HCT116 (cell line): Measurements from ENCODE around the gene RNF208. TPM values are rescaled to one million over a fixed set of nuclear protein-coding genes. Genes with fewer than 3 reads are reported as not detected.

Source experiments
- ATAC-seq: fragments of 200-7000 bp; cut with Tn5 transposase; 2 replicates; pipeline ENCODE4 v1.9.1; 2020; ENCODE audit warnings: mild to moderate bottlenecking, moderate library complexity
- BruUV-seq: library from RNA; stranded (reverse); fragments of 400-500 nt; replicated peaks from 2 replicates; lab custom pipeline; 2021; lab: Mats Ljungman, UMichigan
- CTCF ChIA-PET: fragments of 300-600 bp; sonication (Branson Sonifier 250); formaldehyde crosslinking; loops from one replicate; lab custom pipeline; 2021; ENCODE audit warnings: antibody characterized with exemption; lab: Charles Lee
- POLR2A ChIA-PET: fragments of 300-600, 350-600 bp; sonication (Branson Sonifier 250); formaldehyde crosslinking; loops from one replicate; lab custom pipeline; 2021; ENCODE audit warnings: antibody characterized with exemption; lab: Charles Lee
- RAD21 ChIA-PET, 2 experiments: fragments of 300-600 bp; sonication (Branson Sonifier 250); formaldehyde crosslinking; loops; one replicate each; lab custom pipeline; 2023; ENCODE audit warnings: low total read pairs in 2 of 2; ENCODE audit not compliant: uncharacterized antibody in 2 of 2, unreplicated experiment in 2 of 2, low non-redundant PET in 1 of 2; lab: Charles Lee
- DNase-seq: peaks from one replicate; pipeline ENCODE4 v3.0.0-alpha.2; 2010; ENCODE audit warnings: low read depth, low spot score
- H2AFZ ChIP-seq: fragments of 200-600 bp; shearing (Covaris generic), sonication (generic); 2 replicates; pipeline ENCODE4 v1.6.1; 2017; ENCODE audit warnings: low read depth, mixed run types, mixed read lengths, antibody characterized with exemption, low read length; ENCODE audit not compliant: poor library complexity, severe bottlenecking
- H3K27ac ChIP-seq: 2 replicates; pipeline ENCODE4 v1.5.1; 2012; ENCODE audit warnings: low read depth, low read length
- H3K27me3 ChIP-seq: fragments of 200-600 bp; sonication (generic); 2 replicates; pipeline ENCODE4 v1.6.1; 2016; ENCODE audit warnings: mixed run types, low read length, mixed read lengths; ENCODE audit not compliant: insufficient read depth
- H3K36me3 ChIP-seq, 2 experiments: fragments of 200-500 bp in 1 of 2; fragments of 200-600 bp in 1 of 2; sonication (Bioruptor generic) in 1 of 2; sonication (generic) in 1 of 2; 2 replicates each; pipeline versions ENCODE4 v1.5.1 to v1.6.1; 2014 to 2016; ENCODE audit warnings: low read length in 2 of 2, inconsistent platforms in 1 of 2, mixed read lengths in 1 of 2, mixed run types in 1 of 2; ENCODE audit not compliant: insufficient read depth in 2 of 2, control insufficient read depth in 1 of 2
- H3K4me1 ChIP-seq, 2 experiments: fragments of 200-600 bp in 1 of 2; sonication (generic) in 1 of 2; 2 replicates each; pipeline versions ENCODE4 v1.5.1 to v1.6.1; 2012 to 2017; ENCODE audit warnings: low read length in 2 of 2, inconsistent platforms in 1 of 2, mild to moderate bottlenecking in 1 of 2, mixed read lengths in 1 of 2, mixed run types in 1 of 2, moderate library complexity in 1 of 2; ENCODE audit not compliant: insufficient read depth in 2 of 2, control insufficient read depth in 1 of 2
- H3K4me2 ChIP-seq: fragments of 200-600 bp; sonication (generic); 2 replicates; pipeline ENCODE4 v1.6.1; 2017; ENCODE audit warnings: mixed run types, low read length, mixed read lengths
- H3K4me3 ChIP-seq, 2 experiments: fragments of 200-600 bp in 1 of 2; sonication (generic) in 1 of 2; replicated peaks in 1 of 2; 2 replicates each; pipeline ENCODE4 v1.5.1; 2011 to 2016; ENCODE audit warnings: low read length in 2 of 2, control low read depth in 1 of 2, low read depth in 1 of 2, mild to moderate bottlenecking in 1 of 2, mixed read lengths in 1 of 2, mixed run types in 1 of 2
- H3K79me2 ChIP-seq: fragments of 200-600 bp; sonication (generic); 2 replicates; pipeline ENCODE4 v1.6.1; 2017; ENCODE audit warnings: mild to moderate bottlenecking, mixed run types, low read length, moderate library complexity, mixed read lengths; ENCODE audit not compliant: insufficient read depth
- H3K9ac ChIP-seq: fragments of 200-600 bp; sonication (generic); 2 replicates; pipeline ENCODE4 v1.6.1; 2016; ENCODE audit warnings: low read length, mixed read lengths
- H3K9me2 ChIP-seq: fragments of 200-600 bp; sonication (generic), shearing (Covaris generic); 2 replicates; pipeline ENCODE4 v1.6.1; 2017; ENCODE audit warnings: mixed run types, mild to moderate bottlenecking, moderate library complexity; ENCODE audit not compliant: insufficient read depth
- H3K9me3 ChIP-seq, 2 experiments: fragments of 200-500 bp in 1 of 2; fragments of 200-600 bp in 1 of 2; sonication (Bioruptor generic) in 1 of 2; sonication (generic) in 1 of 2; 2 replicates each; pipeline ENCODE4 v1.6.1; 2014 to 2017; ENCODE audit warnings: low read length in 2 of 2, mixed read lengths in 2 of 2, inconsistent platforms in 1 of 2, low read depth in 1 of 2, mild to moderate bottlenecking in 1 of 2, mixed run types in 1 of 2, moderate library complexity in 1 of 2; ENCODE audit not compliant: control insufficient read depth in 1 of 2, insufficient read depth in 1 of 2
- H4K20me1 ChIP-seq: fragments of 200-600 bp; sonication (generic), shearing (Covaris generic); 2 replicates; pipeline ENCODE4 v1.6.1; 2017; ENCODE audit warnings: mixed run types, mild to moderate bottlenecking, moderate library complexity; ENCODE audit not compliant: insufficient read depth
- CBX3 ChIP-seq: IDR thresholded peaks from 2 replicates; pipeline ENCODE4 v1.6.1; 2012; ENCODE audit warnings: low read depth
- CTCF ChIP-seq, 3 experiments: fragments of 200-600 bp in 1 of 3; sonication (generic) in 1 of 3; IDR thresholded peaks in 2 of 3; conservative IDR thresholded peaks in 1 of 3; 2 replicates each; pipeline ENCODE4 v1.5.1; 2012 to 2017; ENCODE audit warnings: low read depth in 2 of 3, low read length in 2 of 3, antibody characterized with exemption in 1 of 3, borderline replicate concordance in 1 of 3, control low read depth in 1 of 3, mild to moderate bottlenecking in 1 of 3, mixed read lengths in 1 of 3, mixed run types in 1 of 3, moderate library complexity in 1 of 3; ENCODE audit not compliant: insufficient read depth in 1 of 3
- EGR1 ChIP-seq: IDR thresholded peaks from 2 replicates; pipeline ENCODE4 v1.6.1; 2012; ENCODE audit warnings: low read depth
- ELF1 ChIP-seq: IDR thresholded peaks from 2 replicates; pipeline ENCODE4 v1.6.1; 2012; ENCODE audit warnings: low read depth, borderline replicate concordance
- EZH2 ChIP-seq: fragments of 200-600 bp; sonication (generic); IDR thresholded peaks from 2 replicates; pipeline ENCODE4 v1.6.1; 2017; ENCODE audit warnings: antibody characterized with exemption, mixed run types
- EZH2phosphoT487 ChIP-seq: fragments of 200-600 bp; IDR thresholded peaks from 2 replicates; pipeline ENCODE4 v1.6.1; 2018; ENCODE audit warnings: antibody characterized with exemption, borderline replicate concordance
- JUND ChIP-seq: IDR thresholded peaks from 2 replicates; pipeline ENCODE4 v1.6.1; 2012
- MAX ChIP-seq: IDR thresholded peaks from 2 replicates; pipeline ENCODE4 v1.6.1; 2012
- POLR2AphosphoS5 ChIP-seq: IDR thresholded peaks from 2 replicates; pipeline ENCODE4 v1.6.1; 2011; ENCODE audit warnings: mild to moderate bottlenecking, low read depth, low read length, moderate library complexity
- SIN3A ChIP-seq: IDR thresholded peaks from 2 replicates; pipeline ENCODE4 v1.6.1; 2012; ENCODE audit warnings: low read depth
- SP1 ChIP-seq: IDR thresholded peaks from 2 replicates; pipeline ENCODE4 v1.6.1; 2012; ENCODE audit warnings: low read depth
- SRF ChIP-seq: IDR thresholded peaks from 2 replicates; pipeline ENCODE4 v1.6.1; 2012; ENCODE audit warnings: low read depth
- YY1 ChIP-seq: IDR thresholded peaks from 2 replicates; pipeline ENCODE4 v1.6.1; 2011; ENCODE audit warnings: low read length, low read depth, moderate library complexity, mild to moderate bottlenecking; ENCODE audit not compliant: insufficient replicate concordance; ENCODE audit errors: extremely low read depth
- ZBTB33 ChIP-seq: IDR thresholded peaks from 2 replicates; pipeline ENCODE4 v1.6.1; 2011; ENCODE audit warnings: mild to moderate bottlenecking, low read length, moderate library complexity; ENCODE audit not compliant: insufficient replicate concordance; ENCODE audit errors: extremely low read depth
- ZNF274 ChIP-seq: fragments of 200-500 bp; sonication (Bioruptor generic); IDR thresholded peaks from 2 replicates; pipeline ENCODE4 v1.6.1; 2014; ENCODE audit warnings: mild to moderate bottlenecking, low read depth, low read length, inconsistent platforms
- intact Hi-C: fragments of 100-400 bp; cut with micrococcal nuclease; formaldehyde crosslinking; loops from 2 replicates; pipeline ENCODE4 v1.10.0; 2022
- total RNA-seq: library from RNA; stranded (reverse); gene quantifications from one replicate; pipeline ENCODE4 v1.2.1, GENCODE V29; 2021; ENCODE audit not compliant: unreplicated experiment
- TF ChIP-seq, protein P1 (sequence below): IDR thresholded peaks from 2 replicates; pipeline ENCODE4 v1.6.1; 2012; ENCODE audit warnings: low read depth
- TF ChIP-seq, protein P2 (sequence below): IDR thresholded peaks from 2 replicates; pipeline ENCODE4 v1.6.1; 2012

Gene RNF208
- total RNA-seq, 1 experiment from 2014 or later = 26.1 TPM

DNA sequence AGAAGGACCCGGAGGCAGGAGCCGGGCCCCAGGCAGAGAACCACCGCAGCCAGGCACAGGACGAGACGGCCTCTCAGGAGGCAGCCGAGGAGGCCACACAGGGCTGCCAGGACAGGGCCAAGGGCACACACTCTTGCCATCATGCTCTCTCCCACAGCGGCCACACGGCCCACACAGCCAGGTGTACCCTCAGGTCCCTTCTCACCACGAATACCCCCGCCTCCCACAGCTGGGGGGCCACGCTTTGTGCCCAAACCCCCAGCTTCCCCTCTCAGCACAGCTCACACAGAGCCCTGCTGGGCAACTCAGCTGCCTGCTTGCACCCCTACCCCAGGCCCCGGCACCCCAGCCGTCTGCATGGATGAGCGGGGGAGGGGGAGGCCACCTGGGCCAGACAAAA is 28.3 kb downstream of the RNF208 start:
- BruUV-seq = no TSS peak
- no peak for TF ChIP-seq CTCF (IDR thresholded peaks at IDR 0.05 in 2 of 3, conservative IDR thresholded peaks at IDR 0.05 in 1 of 3; ENCODE audit: borderline replicate concordance in 1 of 3, insufficient read depth in 1 of 3, low read depth in 2 of 3, low read length in 2 of 3)
- no peak for TF ChIP-seq ZBTB33
- no peak for TF ChIP-seq ZNF274
- TF ChIP-seq, protein P1, sequence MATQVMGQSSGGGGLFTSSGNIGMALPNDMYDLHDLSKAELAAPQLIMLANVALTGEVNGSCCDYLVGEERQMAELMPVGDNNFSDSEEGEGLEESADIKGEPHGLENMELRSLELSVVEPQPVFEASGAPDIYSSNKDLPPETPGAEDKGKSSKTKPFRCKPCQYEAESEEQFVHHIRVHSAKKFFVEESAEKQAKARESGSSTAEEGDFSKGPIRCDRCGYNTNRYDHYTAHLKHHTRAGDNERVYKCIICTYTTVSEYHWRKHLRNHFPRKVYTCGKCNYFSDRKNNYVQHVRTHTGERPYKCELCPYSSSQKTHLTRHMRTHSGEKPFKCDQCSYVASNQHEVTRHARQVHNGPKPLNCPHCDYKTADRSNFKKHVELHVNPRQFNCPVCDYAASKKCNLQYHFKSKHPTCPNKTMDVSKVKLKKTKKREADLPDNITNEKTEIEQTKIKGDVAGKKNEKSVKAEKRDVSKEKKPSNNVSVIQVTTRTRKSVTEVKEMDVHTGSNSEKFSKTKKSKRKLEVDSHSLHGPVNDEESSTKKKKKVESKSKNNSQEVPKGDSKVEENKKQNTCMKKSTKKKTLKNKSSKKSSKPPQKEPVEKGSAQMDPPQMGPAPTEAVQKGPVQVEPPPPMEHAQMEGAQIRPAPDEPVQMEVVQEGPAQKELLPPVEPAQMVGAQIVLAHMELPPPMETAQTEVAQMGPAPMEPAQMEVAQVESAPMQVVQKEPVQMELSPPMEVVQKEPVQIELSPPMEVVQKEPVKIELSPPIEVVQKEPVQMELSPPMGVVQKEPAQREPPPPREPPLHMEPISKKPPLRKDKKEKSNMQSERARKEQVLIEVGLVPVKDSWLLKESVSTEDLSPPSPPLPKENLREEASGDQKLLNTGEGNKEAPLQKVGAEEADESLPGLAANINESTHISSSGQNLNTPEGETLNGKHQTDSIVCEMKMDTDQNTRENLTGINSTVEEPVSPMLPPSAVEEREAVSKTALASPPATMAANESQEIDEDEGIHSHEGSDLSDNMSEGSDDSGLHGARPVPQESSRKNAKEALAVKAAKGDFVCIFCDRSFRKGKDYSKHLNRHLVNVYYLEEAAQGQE = no peak
- no peak for TF ChIP-seq CBX3
- TF ChIP-seq MAX = no peak
- no peak for TF ChIP-seq EGR1
- TF ChIP-seq POLR2AphosphoS5 = no peak
- TF ChIP-seq ELF1 = no peak
- no peak for TF ChIP-seq YY1
- TF ChIP-seq, protein P2, sequence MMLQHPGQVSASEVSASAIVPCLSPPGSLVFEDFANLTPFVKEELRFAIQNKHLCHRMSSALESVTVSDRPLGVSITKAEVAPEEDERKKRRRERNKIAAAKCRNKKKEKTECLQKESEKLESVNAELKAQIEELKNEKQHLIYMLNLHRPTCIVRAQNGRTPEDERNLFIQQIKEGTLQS = no peak
- no peak for TF ChIP-seq SRF
- TF ChIP-seq SP1 = no peak
- no peak for TF ChIP-seq SIN3A
- TF ChIP-seq EZH2 = no peak
- no peak for TF ChIP-seq JUND
- TF ChIP-seq EZH2phosphoT487 = no peak
- TF ChIP-seq, all 23 proteins: peak for 0
- peaks cover 0 to 6% of the 10 kb centered on the region in 2 experiments; a peak in 1 of 4 replicates for H3K36me3 ChIP-seq

More for the DNA sequence above, 28.3 kb downstream of the RNF208 start:
- POLR2A ChIA-PET = no interaction called here
- Histone ChIP-seq H4K20me1 (no peaks in the 10 kb centered on the region), H3K79me2 (peaks cover 33% of the 10 kb centered on the region), H3K9me3 (no peaks in the 10 kb centered on the region), H3K4me1 (peaks cover 30 to 52% of the 10 kb centered on the region in 2 experiments), H2AFZ (no peak overlapping the region), H3K9me2 (no peaks in the 10 kb centered on the region), H3K4me3 (no peak overlapping the region), H3K9ac (no peak overlapping the region), H3K4me2 (no peak overlapping the region), H3K27me3 (no peaks in the 10 kb centered on the region), H3K27ac (no peak overlapping the region)
- CTCF ChIA-PET = no interaction called here
- intact Hi-C loops = no loop called here
- ATAC-seq = no peak
- no peak for DNase-seq
- RAD21 ChIA-PET = no interaction called here
